ENCODE measurements around the gene ERMARD.

The ERMARD gene

GRCh38 chr6:169783971-169784820, 32.8 kb downstream of the ERMARD start:
- no peak for FAIRE-seq

- FAIRE-seq, result no peak
Observed at GRCh38 chr6:169784821-169785340, 33.5 kb downstream of the ERMARD start.

DNA sequence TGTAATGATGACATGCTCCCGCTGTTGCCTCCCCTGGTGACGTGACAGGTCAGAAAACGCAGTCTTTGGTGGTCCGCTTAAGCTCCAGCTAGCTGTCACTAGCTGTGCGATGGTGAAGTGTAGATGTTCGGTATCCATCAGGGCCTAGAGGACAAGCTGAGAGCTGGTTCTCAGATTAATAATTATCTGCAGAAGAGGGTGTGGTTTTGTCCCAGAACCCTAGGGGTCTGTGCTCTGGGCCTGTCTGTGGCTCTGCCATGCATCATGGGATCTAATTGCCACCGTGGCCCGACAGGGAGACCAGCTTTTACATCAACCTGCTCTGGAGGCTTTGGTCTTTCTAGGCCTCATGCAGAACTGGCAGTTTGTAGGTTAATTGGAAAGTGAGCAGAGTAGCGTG, 34.1 kb downstream of the ERMARD start:
- FAIRE-seq, result no peak

- no peak for FAIRE-seq
Observed at GRCh38 chr6:169786349-169786748, 34.9 kb downstream of the ERMARD start.

DNA sequence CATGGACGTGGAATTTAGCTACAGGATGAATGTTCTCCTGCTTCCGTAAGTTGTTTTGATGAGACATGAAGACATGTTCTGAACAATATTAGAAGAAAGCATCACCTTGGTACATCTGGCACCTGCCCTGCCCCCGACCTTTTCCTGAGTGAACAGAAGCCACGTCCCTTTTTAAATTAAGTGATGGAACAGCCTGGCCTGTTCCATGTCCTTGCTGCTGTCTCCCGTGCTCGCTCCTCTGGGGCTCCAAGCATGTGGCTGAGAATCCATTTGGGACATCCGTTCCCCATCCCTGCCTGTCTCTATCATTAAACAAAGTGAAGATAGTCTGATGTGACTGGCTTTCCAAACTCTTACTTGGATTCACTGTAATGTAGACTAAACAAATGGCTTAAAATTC, 36.4 kb downstream of the ERMARD start:
- FAIRE-seq, result no peak

GRCh38 chr6:169788809-169789145, 37.4 kb downstream of the ERMARD start:
- no peak for FAIRE-seq

DNA sequence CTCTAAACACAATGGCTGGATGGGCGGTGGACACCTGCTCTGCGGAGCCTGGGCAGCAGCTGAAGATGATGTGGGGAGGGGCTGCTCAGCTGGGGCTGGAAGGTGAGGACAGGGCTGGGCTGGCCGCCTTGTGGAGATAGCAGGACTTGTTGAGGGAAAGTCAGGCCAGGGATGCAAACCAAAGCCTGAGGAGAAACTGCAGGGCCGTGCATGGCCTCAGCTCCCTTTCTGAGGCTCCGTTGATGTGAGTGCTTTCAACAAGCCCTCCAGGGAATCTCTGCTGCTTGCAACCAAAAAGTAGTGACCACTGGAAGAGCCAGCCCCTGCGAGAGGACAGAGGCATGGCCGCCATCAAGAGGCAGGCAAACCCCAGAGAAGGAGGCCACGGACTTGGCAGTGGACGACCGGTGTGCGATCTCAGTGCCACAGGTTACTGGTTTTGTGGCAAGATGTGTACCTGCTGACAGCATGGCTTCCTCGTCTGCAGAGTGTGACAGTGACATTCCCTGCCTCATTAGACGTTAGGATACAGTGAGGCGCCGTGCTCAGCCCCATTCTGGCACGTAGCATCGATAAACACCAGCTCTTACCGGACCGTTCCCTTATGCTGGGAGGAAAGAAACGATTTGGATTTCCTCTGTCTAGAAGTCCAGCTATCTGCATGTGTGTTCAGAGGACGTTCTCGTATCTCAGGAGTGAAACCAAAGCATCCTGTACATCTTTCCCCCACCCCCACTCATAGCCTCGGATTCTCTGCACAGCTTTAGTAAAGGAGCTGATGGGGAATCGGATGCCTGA, 37.9 kb downstream of the ERMARD start:
- FAIRE-seq, result no peak

DNA sequence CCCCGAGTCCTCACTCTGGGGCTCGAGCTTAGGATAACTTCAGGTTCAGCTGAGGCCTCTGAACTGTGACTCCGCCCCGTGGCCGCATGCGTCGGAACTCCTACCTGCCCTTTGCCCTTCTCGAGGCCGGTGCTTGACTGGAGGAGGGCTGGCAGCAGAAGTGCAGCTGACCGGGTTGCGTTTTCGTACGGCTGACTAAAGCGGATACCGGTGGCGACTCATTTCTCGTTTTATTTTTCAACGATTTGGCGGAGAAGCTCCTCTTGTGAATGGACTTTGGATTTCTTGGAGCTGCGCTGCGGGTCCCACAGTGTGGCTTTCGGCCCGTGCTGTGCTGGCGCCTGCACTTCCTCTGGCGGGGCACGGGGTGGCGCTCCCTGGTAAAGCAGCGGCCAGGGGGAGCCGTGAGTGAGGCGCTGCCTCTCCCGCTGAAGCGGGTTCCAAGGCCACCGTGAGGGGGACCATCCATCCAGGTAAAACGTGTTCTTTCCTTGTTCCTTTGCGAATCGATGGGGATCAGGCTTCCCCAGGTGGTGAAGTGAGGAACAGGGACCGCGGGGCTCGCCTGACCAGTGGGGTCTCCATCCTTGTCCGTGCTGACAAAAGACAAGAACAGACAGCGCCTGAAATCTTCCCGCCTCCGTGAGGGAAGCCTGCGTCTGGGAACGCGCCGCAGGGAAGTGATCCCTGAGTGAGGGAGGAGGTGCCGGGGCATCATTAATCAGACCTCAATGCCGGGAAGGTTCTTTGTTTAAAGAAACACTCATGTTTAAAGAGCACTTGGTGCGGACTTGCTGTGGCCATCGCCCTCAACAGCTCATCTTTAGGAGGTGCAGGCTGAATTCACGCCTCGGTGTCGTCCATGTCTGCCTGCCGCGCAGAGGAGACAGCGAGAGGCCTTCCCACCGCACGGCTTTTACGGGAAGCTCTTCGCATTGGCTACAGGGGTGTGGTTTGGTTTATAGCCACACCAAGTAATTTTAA, 38.8 kb downstream of the ERMARD start:
- FAIRE-seq, result no peak

- FAIRE-seq, result no peak
Observed at GRCh38 chr6:169791721-169792131, 40.3 kb downstream of the ERMARD start.

DNA sequence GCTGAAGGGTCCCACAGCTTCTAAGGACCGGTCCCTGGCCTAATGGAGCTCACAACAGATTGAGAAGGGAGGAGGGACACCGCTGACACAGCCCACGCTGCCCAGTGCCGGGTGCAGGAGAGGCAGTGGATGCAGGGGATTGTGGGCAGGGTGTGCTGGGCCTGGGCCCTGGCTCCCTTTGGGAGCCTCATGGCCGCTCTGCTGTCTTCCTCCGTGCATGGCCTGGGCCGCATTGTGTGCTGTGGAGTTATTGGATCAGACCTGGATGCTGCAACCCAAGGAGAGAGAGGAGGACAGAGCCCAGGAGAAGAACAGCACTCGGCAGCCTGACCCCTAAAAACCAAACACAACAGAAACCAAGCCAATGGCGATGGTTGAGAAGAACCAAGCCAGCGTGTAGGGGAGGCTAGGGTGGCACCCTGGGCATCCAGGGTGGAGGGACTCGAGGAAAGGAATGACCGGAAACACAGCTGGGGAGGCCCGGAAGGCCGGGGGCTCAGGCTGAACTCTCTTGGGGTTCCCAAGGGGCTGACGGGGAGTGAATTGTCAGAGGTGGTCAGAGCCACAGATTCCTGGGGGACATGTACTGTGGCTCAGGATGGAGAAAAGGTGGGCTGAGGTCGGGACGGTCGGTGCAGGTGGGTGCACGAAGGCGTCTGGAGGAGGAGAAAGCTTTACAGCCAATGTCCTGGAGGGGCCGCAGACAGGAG, 41.0 kb downstream of the ERMARD start:
- no peak for FAIRE-seq

GRCh38 chr6:169793408-169793807, 42.0 kb downstream of the ERMARD start:
- FAIRE-seq, result no peak

DNA sequence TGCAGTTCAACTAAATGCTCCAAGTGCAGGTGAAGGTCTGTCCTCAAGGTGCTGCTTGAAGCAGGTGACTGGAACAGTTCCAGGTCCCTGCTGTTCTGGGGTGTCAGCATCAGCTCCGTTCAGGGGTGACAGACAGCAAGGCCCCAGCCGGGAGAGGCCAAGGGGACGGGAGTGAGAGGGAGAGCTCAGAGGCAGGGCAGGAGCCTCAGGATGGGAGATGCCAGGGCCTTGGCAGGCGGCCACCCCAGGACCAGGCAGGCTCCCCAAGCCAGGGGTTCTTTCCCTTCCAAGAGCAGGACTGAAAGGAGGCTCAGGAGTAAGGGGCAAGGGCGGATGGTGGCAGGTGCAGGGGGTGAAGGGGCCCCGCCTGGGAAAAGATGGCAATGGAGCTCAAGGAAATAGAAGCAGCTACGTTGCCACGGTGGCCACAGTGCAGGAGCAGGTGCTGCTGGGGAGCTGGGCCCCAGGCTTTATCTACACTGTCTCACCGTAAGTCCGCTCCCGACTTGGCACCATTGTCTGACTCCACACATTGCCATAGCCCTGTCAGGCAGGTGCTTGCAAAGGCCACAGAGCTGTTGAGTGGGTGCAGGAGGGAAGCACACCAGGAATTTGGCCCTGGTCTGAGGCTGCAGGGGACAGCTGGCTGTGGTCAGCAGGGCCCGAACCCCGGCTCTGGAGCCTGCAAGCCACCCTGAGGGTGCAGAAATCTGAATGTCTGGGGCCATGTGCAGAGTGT, 43.1 kb downstream of the ERMARD start:
- FAIRE-seq, result no peak

- no peak for FAIRE-seq
Observed at GRCh38 chr6:169795196-169795595, 43.8 kb downstream of the ERMARD start.

DNA sequence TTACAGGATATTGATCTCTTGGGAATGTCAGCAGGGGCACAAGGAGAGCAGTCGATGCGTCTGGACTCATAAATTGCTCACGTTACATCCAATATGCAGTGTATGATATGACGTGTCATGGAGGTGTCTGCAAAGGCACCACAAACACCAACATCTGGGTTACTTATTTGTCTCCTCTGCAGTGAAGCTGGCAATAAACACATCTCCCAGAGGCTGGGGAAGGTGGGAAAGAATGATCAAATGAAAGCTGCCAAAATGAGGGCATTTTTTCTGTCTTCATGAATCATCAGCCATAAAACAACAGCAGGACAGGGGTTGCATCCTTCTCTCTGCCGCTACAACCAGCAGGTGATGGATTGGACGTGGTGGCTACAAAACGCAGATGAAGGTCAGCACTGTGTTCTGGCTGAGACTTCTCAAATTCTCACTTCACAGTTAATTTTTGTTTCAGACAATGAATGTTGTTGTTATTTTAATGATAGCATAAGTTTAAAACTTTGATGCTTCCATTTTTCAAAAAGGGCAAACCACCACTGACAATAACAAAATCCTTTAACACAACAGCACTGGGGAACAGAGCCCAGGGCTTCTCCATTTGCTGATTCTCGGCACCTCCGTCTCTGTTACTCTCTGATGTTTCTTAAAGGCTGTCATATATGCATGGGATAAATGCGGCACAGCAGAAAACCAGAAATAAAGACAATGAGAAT, 47.5 kb downstream of the ERMARD start:
- FAIRE-seq, result no peak

DNA sequence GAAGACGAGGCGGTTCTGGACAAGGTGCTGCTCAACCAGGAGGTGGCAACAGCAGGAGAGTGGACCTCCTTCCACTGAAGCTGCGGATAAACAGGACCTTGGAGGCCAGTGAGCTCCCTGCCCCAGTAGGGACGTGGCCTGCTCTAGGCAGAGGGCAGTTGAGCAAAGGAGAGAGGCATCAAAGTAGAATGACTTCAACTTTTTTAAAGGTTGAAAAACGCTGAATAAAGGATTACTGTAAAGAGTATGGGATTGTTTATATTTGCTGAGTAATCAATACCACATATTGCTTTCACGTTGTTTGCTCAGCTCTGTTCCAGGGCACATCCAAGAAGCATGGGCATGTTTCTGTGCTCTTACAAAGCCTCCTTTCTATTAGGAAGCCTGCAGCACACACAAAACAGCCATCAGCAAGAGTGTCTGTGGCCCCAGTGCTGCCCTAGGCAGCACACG, 48.1 kb downstream of the ERMARD start:
- FAIRE-seq, result no peak

DNA sequence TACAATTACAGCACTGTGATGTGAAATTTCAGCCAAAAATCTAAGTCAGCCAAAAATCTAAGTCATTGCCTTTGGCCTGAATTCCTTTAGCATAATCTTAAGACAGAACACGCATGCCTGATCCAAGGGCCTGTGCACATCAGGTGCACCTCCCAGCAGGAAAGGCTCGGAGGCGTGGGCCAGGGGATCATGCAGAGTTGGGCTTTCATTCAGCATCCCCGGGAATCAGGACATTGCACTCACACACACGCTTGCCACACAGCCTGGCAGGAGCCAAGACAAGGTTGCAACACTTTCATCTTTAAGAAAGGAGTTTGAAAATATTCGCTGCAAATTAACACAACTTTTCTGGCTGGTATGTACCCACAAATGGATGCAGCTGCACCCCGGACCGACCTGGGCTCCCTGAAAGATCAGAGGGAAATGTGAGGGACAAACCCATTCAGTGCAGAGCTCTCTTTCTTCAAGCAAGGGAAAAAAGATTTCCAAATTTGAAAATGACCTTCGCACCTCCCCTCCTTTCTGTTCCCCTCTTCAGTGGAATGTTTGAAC, 48.8 kb downstream of the ERMARD start:
- FAIRE-seq, result no peak

DNA sequence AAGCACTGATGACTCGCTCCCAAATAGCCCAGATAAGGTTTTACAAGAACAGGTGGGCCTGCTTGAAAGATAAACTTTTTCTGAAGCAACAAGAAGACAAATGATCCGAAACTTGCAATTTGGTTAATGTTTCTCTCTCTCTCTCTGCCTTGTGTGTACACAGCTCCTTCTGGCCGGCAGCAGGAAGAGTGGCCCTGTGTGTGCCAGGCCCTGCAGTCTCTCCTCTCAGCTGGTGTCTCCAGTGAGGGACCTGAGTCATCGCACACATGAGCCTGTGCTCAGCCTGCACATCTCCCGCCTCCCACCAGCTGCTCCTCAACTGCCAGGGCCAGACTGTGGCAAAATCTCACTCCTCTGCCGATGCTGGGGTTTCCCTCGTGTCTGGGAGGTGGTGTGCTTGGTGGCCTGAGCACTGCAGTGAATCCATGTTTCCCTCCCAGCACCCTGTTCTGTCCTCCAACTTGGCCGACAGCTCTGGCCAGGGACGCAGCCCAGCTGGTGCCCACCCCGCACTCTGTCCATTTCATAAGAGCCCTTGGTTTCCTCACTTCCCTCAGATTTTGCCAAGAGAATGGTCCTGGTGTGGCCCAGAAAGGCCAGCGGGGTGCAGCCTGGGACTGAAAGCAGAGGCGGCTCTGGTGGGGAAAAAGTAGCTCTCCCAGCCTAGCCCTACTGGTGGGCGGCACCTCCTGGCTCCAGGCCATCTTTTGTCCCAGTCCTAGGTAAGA, 49.4 kb downstream of the ERMARD start:
- FAIRE-seq, result no peak

DNA sequence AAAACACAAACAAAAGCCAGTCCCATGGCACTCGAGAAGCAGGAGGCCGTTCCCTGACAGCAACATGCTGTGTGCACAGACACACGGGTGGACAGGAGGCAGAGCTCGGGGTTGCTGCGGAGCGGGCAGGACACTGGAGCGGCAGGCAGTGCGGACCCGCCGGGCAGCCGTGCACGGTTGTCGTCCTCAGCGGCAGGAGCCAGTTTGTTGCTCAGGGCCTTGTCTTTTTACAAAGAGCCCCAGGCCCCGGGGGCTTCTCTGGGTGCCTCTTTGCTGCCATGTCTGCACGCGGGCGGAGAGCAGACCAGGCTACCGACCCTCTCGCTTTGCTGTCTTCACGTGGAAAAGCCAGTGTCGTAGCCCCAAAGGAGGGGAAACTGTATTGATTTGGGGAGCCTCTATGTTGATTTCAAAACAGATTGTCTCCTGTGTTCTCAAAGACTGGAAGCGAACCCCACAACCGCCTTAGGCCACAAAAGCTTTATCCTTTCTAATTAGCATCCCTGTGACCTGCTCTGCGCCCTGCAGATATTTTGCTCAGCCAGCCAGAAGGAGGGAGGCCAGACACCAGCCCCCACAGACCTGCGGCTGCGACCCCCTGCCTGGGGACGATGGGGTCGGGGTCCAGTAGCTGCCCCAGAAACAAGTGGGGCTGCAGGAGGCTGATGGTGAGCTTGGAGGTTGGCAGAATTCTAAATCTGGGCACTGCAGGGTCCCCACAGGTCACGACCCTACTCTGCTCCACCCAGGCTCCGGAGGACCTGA, 50.2 kb downstream of the ERMARD start:
- no peak for FAIRE-seq

GRCh38 chr6:169802790-169803189, 51.4 kb downstream of the ERMARD start:
- no peak for FAIRE-seq
